HL-60 (cell line): ENCODE measurements around the gene ZNF469.

ENCODE experiments used
- POLR2AphosphoS5 ChIP-seq: IDR thresholded peaks from 2 replicates; pipeline ENCODE4 v1.6.1; 2012; ENCODE audit warnings: low read depth
- TF ChIP-seq, protein P1 (sequence below): IDR thresholded peaks from one replicate; pipeline ENCODE4 v1.5.1; 2011; ENCODE audit warnings: low read length, control low read depth, inconsistent platforms; ENCODE audit not compliant: insufficient read depth
- TF ChIP-seq, protein P2 (sequence below): IDR thresholded peaks from 2 replicates; pipeline ENCODE4 v1.6.1; 2012; ENCODE audit warnings: low read depth; ENCODE audit not compliant: insufficient replicate concordance

GRCh38 chr16:88421871-88422433 lies 39.2 kb downstream of the ZNF469 start:
- TF ChIP-seq, protein P1, sequence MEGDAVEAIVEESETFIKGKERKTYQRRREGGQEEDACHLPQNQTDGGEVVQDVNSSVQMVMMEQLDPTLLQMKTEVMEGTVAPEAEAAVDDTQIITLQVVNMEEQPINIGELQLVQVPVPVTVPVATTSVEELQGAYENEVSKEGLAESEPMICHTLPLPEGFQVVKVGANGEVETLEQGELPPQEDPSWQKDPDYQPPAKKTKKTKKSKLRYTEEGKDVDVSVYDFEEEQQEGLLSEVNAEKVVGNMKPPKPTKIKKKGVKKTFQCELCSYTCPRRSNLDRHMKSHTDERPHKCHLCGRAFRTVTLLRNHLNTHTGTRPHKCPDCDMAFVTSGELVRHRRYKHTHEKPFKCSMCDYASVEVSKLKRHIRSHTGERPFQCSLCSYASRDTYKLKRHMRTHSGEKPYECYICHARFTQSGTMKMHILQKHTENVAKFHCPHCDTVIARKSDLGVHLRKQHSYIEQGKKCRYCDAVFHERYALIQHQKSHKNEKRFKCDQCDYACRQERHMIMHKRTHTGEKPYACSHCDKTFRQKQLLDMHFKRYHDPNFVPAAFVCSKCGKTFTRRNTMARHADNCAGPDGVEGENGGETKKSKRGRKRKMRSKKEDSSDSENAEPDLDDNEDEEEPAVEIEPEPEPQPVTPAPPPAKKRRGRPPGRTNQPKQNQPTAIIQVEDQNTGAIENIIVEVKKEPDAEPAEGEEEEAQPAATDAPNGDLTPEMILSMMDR: no peak
- TF ChIP-seq, protein P2, sequence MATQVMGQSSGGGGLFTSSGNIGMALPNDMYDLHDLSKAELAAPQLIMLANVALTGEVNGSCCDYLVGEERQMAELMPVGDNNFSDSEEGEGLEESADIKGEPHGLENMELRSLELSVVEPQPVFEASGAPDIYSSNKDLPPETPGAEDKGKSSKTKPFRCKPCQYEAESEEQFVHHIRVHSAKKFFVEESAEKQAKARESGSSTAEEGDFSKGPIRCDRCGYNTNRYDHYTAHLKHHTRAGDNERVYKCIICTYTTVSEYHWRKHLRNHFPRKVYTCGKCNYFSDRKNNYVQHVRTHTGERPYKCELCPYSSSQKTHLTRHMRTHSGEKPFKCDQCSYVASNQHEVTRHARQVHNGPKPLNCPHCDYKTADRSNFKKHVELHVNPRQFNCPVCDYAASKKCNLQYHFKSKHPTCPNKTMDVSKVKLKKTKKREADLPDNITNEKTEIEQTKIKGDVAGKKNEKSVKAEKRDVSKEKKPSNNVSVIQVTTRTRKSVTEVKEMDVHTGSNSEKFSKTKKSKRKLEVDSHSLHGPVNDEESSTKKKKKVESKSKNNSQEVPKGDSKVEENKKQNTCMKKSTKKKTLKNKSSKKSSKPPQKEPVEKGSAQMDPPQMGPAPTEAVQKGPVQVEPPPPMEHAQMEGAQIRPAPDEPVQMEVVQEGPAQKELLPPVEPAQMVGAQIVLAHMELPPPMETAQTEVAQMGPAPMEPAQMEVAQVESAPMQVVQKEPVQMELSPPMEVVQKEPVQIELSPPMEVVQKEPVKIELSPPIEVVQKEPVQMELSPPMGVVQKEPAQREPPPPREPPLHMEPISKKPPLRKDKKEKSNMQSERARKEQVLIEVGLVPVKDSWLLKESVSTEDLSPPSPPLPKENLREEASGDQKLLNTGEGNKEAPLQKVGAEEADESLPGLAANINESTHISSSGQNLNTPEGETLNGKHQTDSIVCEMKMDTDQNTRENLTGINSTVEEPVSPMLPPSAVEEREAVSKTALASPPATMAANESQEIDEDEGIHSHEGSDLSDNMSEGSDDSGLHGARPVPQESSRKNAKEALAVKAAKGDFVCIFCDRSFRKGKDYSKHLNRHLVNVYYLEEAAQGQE: no peak
- no peak for TF ChIP-seq POLR2AphosphoS5
